Measurements from ENCODE around the gene LMTK3. TPM values are rescaled to one million over a fixed set of nuclear protein-coding genes. Genes with fewer than 3 reads are reported as not detected.

Gene LMTK3
- total RNA-seq, 1 donor from 2014 or later = 12.7 TPM

GRCh38 chr19:48556163-48556562, 44.5 kb upstream of the LMTK3 start:
- TF ChIP-seq CTCF (IDR thresholded peaks at IDR 0.05; ENCODE audit: unreplicated experiment) = no peak
- Mint-ChIP-seq H3K4me1 (ENCODE audit: low read depth) (peaks cover 10% of the 10 kb centered on the region), H3K27me3 (no peaks in the 10 kb centered on the region), H3K4me3 (ENCODE audit: low read depth) (no peak overlapping the region), H3K27ac (no peak overlapping the region), H3K9me3 (ENCODE audit: low read depth) (no peaks in the 10 kb centered on the region), H3K36me3 (ENCODE audit: insufficient read depth) (no peaks in the 10 kb centered on the region)
- no peak for DNase-seq (ENCODE audit: low spot score, unreplicated experiment)

DNA sequence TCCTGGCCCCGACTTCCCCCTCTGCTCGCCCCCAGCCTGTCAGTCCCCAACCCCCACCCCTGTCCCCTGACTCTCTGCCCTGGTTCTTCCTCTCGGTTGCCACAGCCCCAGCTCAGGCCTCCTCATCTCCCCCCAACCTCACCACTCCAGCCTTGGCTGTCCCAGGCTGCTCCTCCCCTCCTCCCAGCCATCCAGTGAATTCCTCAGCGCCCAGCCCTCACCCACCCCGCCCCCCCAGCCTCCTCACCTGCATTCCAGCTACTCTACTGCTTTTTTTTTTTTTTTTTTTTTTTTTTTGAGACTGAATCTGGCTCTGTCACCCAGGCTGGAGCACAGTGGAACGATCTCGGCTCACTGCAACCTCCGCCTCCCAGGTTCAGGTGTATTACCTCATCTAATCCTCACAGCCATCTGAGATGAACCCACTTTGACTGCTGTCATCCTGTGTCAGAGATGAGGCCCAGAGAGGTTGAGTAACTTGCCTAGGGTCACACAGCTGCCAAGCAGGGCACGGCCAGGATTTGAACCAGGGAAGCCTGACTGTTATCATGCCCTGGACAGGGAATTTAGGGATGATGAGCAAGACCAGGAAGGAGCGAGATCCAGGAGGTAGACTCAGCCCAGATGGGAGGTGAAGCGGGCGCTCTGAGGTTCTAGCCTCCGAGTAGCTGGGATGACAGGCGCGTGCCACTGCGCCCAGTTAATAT, 42.9 kb upstream of the LMTK3 start:
- Mint-ChIP-seq H3K27me3 (no peaks in the 10 kb centered on the region), H3K4me1 (ENCODE audit: low read depth) (peaks cover 10% of the 10 kb centered on the region), H3K27ac (peak overlapping the region; percentile 93), H3K9me3 (ENCODE audit: low read depth) (no peaks in the 10 kb centered on the region), H3K36me3 (ENCODE audit: insufficient read depth) (no peaks in the 10 kb centered on the region), H3K4me3 (ENCODE audit: low read depth) (no peak overlapping the region)
- TF ChIP-seq CTCF (IDR thresholded peaks at IDR 0.05; ENCODE audit: unreplicated experiment) = no peak
- DNase-seq (ENCODE audit: low spot score, unreplicated experiment) = peak; percentile 33

- Mint-ChIP-seq H3K36me3 (ENCODE audit: insufficient read depth) (no peaks in the 10 kb centered on the region), H3K9me3 (ENCODE audit: low read depth) (no peaks in the 10 kb centered on the region), H3K4me1 (ENCODE audit: low read depth) (peaks cover 10% of the 10 kb centered on the region), H3K27ac (peak overlapping the region; percentile 93), H3K4me3 (ENCODE audit: low read depth) (no peak overlapping the region), H3K27me3 (no peaks in the 10 kb centered on the region)
- DNase-seq (ENCODE audit: low spot score, unreplicated experiment) = no peak
- TF ChIP-seq CTCF (IDR thresholded peaks at IDR 0.05; ENCODE audit: unreplicated experiment) = no peak
Observed at GRCh38 chr19:48553676-48554384, 42.2 kb upstream of the LMTK3 start.

- Mint-ChIP-seq H3K4me3 (ENCODE audit: low read depth) (no peak overlapping the region), H3K27ac (no peak overlapping the region), H3K36me3 (ENCODE audit: insufficient read depth) (no peaks in the 10 kb centered on the region), H3K9me3 (ENCODE audit: low read depth) (no peaks in the 10 kb centered on the region), H3K4me1 (ENCODE audit: low read depth) (peaks cover 10% of the 10 kb centered on the region), H3K27me3 (no peaks in the 10 kb centered on the region)
- no peak for DNase-seq (ENCODE audit: low spot score, unreplicated experiment)
- TF ChIP-seq CTCF (IDR thresholded peaks at IDR 0.05; ENCODE audit: unreplicated experiment) = no peak
Observed at GRCh38 chr19:48552406-48553322, 41.0 kb upstream of the LMTK3 start.
